Measurements from ENCODE around the gene RPL37A.

GRCh38 chr2:216485237-216485636 lies 13.4 kb upstream of the RPL37A start:
- TF ChIP-seq CTCF (IDR thresholded peaks at IDR 0.05 in 2 of 3, conservative IDR thresholded peaks at IDR 0.05 in 1 of 3; ENCODE audit: insufficient read depth in 2 of 3, low read depth in 1 of 3, low read length in 3 of 3) (no peak), EGR1 (conservative IDR thresholded peaks at IDR 0.05) (no peak), MXI1 (IDR thresholded peaks at IDR 0.05; ENCODE audit: low read depth, low read length) (no peak), MED1 (CRISPR knock-in tag; IDR thresholded peaks at IDR 0.05; ENCODE audit: borderline replicate concordance) (no peak), JUND (IDR thresholded peaks at IDR 0.05; ENCODE audit: borderline replicate concordance, low read depth, low read length) (no peak), JUND (tag; IDR thresholded peaks at IDR 0.05; ENCODE audit: borderline replicate concordance, low read depth, low read length) (no peak), RCOR1 (IDR thresholded peaks at IDR 0.05; ENCODE audit: borderline replicate concordance in 1 of 2, low read depth in 2 of 2, low read length in 2 of 2) (no peak), SP1 (CRISPR knock-in tag; IDR thresholded peaks at IDR 0.05) (no peak), CEBPB (tag; IDR thresholded peaks at IDR 0.05) (no peak), RFX5 (IDR thresholded peaks at IDR 0.05; ENCODE audit: low read depth, low read length) (no peak), GABPA (tag; conservative IDR thresholded peaks at IDR 0.05; ENCODE audit: low read depth) (no peak), ZZZ3 (IDR thresholded peaks at IDR 0.05) (no peak), CBX5 (IDR thresholded peaks at IDR 0.05; ENCODE audit: borderline replicate concordance, low read depth) (no peak)
